Stimulated activated CD4-positive, alpha-beta T cell treated with anti-CD3 and anti-CD28 coated beads, Interleukin-15, amount 100 ng/mL, for 24 hours (primary cell): ENCODE results near the gene MAP3K12.
"Not testable (repeated sequence)": the region's sequence is repeated elsewhere in the genome, so short reads cannot be mapped to it uniquely, and the experiment has no call there.

Experiments used
- DNase-seq: peaks from one replicate; pipeline ENCODE4 v3.0.0-alpha.2; 2020

MAP3K12 gene

GRCh38 chr12:53499266-53500141 is at the start of gene MAP3K12:
TSS of gene MAP3K12 (minus strand) at chr12:53499458. CDS start at chr12:53487391, 12,067 bp downstream.
- DNase-seq, result peak; percentile 78

- not testable (repeated sequence) for DNase-seq
Observed at GRCh38 chr12:53548354-53548753, 49.1 kb upstream of the MAP3K12 start.

GRCh38 chr12:53543539-53543938 is 44.3 kb upstream of the MAP3K12 start:
- peak; percentile 63 for DNase-seq

- no peak for DNase-seq
Observed at GRCh38 chr12:53539526-53539925, 40.3 kb upstream of the MAP3K12 start.

- DNase-seq, result no peak
Observed at GRCh38 chr12:53538209-53538689, 39.0 kb upstream of the MAP3K12 start.

- DNase-seq, result no peak
Observed at GRCh38 chr12:53536962-53537361, 37.7 kb upstream of the MAP3K12 start.

GRCh38 chr12:53533471-53533870 is 34.2 kb upstream of the MAP3K12 start:
- DNase-seq, result no peak

GRCh38 chr12:53532524-53533445 is 33.5 kb upstream of the MAP3K12 start:
- DNase-seq, result no peak

- DNase-seq, result no peak
Observed at GRCh38 chr12:53532021-53532420, 32.8 kb upstream of the MAP3K12 start.

- DNase-seq, result no peak
Observed at GRCh38 chr12:53530920-53531319, 31.7 kb upstream of the MAP3K12 start.

GRCh38 chr12:53530061-53530460 is 30.8 kb upstream of the MAP3K12 start:
- no peak for DNase-seq

GRCh38 chr12:53524476-53524875 is 25.2 kb upstream of the MAP3K12 start:
- no peak for DNase-seq

GRCh38 chr12:53523131-53523530 is 23.9 kb upstream of the MAP3K12 start:
- no peak for DNase-seq

GRCh38 chr12:53518381-53518780 is 19.1 kb upstream of the MAP3K12 start:
- DNase-seq, result no peak

GRCh38 chr12:53516758-53517455 is 17.6 kb upstream of the MAP3K12 start:
- no peak for DNase-seq

GRCh38 chr12:53515291-53515680 is 16.0 kb upstream of the MAP3K12 start:
- no peak for DNase-seq

GRCh38 chr12:53514628-53515290 is 15.5 kb upstream of the MAP3K12 start:
- no peak for DNase-seq

GRCh38 chr12:53513712-53514410 is 14.6 kb upstream of the MAP3K12 start:
- DNase-seq, result no peak

GRCh38 chr12:53510181-53510812 is 11.0 kb upstream of the MAP3K12 start:
- DNase-seq, result no peak

- peak; percentile 88 for DNase-seq
Observed at GRCh38 chr12:53508534-53509170, 9.4 kb upstream of the MAP3K12 start.

GRCh38 chr12:53507603-53507885 is 8.3 kb upstream of the MAP3K12 start:
- no peak for DNase-seq
